ENCODE results near the gene FOXP3.

Gene FOXP3

DNA sequence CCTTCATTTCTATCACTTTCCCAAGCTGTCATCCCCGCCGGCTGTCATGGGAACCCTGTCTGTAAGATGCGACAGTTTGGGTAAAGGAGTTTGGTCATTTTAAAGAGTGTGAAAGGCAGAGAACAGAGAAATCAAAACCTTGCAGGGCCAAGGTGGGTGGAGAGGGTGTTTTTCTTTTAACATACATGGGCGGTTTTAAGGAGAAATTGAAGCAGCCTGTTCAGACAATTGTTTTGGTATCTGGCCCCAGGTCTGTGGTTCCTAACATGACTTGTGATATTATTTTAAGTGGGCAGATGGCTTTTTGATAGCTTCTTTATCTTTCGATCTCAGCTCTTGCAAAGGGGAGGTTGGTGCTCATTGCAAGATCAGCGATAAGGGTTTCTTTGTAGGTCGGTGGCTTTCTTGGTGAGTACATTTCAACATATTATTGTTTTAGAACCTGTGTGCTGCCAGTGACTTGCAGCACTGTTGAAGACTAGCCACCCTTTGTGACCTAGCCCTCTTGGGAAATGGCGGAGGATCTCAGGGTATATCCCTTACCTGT, 8.7 kb upstream of the FOXP3 start:
- no peak for DNase-seq (ENCODE audit: low read depth in 2 of 2, low spot score in 1 of 2)

DNA sequence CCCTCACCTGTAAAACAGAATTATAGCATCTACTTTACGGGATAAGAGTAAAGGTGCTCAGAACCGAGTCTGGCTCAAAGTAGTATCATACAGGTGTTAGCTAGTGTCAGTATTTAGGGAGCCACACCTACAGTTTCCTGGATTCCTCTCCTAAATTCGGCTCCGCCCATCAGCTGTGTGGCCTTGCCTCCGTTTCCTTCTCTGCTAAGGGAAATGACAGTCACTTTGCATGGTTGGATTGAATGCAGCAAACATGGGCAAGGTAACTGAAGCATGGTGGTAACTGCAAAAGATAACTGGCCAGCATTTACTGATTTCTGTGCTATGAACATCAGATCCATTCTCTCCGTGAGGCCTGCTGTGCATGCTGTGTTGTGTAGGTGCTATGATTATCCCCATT, 7.9 kb upstream of the FOXP3 start:
- no peak for DNase-seq (ENCODE audit: low read depth in 2 of 2, low spot score in 1 of 2)

DNA sequence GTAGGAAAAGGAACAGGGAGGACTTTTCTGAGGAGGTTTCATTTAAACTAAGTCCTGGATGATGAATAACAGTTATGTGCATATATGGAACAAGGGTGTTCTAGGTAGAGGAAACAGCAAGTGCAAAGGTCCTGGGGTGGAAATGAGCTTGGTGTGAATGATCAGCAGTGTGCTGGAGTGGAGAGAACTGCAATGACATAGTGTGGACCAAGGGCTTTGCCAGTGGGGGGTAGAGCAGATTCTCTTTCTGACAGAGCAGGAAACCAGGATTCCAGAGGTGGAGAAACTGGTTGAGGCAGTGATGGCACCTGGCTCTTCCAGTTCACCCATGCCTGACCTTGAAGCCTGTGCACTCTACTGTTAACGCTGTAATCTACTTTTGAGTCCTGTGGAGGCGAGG, 6.8 kb upstream of the FOXP3 start:
- DNase-seq (ENCODE audit: low read depth in 2 of 2, low spot score in 1 of 2): no peak

DNA sequence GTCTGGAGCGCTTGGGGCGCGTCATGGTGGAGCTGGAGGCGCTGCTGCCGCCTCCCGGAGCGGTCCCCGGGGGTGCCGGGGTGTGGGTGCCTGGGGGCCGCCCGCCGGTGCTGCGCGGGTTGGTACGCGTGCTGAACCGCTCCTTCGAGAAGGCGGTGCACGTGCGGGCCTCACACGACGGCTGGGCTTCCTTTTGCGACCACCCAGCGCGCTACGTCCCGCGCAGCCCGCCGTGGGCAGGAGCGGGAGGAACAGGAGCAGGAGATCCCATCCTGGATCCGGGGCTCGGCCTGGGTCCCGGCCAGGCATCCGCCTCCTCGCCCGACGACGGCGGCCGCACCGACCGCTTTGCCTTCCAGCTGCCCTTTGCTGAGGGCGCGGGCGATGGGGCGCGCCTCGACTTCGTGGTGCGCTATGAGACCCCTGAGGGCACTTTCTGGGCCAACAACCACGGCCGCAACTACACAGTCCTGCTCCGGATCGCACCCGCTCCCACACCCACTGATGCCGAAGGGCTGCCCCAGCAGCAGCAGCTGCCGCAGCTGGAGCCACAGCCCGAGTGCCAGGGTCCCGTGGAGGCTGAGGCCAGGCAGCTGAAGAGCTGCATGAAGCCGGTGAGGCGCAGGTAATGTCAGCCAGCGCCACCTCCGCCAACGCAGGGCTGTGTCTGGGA, 5.9 kb upstream of the FOXP3 start:
- DNase-seq (ENCODE audit: low read depth in 2 of 2, low spot score in 1 of 2): no peak

DNA sequence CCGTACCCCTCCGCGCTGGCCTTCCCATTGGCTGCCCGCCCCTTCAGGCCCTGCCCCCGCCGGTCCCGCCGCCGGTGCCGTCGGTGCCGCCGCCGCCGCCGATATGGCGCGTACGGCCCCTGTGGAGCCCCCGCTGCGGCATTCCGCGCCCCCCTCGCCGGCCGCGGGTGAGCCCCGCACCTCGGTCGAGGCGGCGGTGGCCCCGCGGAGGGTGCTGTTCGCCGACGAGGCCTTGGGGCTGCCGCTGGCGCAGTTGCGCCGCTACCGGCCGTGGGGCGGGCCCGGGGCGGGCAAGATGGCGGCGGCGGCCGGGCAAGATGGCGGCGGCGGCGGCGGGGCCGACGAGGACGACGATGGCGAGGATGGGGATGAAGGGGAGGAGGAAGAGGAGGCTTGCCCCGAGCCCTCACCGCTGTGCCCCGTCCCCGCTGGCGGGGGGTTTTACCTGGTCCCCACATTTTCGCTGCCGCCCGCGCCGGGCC, 5.3 kb upstream of the FOXP3 start, which contains the start of gene PPP1R3F:
Gene PPP1R3F (plus strand): TSS at position 27 of the 482 bp plus-strand sequence. CDS start 77 bp downstream, at position 104.
- no peak for DNase-seq (ENCODE audit: low read depth in 2 of 2, low spot score in 1 of 2)

DNA sequence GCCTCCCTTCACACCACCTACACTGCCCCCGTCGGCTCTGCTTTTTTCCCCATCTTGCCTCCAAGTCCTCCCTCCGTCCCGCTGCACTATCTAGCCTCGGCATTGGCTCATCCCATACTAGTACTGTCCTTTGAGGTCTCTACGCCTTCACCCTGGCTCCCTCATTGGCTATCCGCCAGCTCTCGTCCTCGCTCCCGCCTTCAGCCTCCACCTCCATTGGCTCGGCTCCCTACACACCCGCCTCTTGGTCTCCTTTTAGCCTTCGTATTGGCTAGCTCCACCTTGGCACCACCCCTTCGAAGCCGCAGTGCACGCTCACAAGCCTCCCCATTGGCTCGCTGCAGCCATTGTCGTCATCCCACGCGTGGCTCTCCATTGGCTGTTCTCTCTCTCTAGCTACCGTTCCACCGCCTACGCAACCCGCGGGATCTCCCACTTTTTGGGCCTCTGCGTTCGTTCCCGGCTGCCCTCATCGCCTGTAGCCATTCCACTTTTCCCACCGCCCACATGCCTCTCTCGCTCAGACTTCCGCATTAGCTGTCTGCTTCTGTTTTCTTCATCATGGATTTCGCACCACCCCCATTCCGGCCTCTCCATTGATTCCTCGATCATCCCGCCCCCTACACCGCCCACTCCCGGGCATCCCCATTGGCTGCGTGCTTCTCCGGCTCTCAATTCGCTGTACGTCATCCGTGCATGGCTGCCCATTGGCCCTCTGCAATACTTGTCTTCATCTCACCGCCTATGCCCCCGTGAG, 4.7 kb upstream of the FOXP3 start:
- DNase-seq (ENCODE audit: low read depth in 2 of 2, low spot score in 1 of 2): peak; percentile 70 to 86

DNA sequence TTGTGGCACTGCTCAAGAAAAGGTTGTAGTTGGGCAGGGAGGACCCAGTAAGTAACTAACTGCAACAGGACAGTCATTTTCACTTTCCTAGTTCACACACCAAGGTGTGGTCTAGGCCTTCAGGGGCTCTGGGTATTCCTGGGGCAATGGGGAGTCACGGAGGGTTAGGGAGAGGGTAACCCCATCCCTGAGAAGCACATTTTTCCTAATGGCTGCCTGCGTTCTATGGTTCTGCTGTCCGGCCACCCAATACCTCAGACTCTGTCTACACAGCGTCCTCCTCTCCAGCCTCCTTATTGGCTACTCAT, 4.1 kb upstream of the FOXP3 start:
- no peak for DNase-seq (ENCODE audit: low read depth in 2 of 2, low spot score in 1 of 2)

DNA sequence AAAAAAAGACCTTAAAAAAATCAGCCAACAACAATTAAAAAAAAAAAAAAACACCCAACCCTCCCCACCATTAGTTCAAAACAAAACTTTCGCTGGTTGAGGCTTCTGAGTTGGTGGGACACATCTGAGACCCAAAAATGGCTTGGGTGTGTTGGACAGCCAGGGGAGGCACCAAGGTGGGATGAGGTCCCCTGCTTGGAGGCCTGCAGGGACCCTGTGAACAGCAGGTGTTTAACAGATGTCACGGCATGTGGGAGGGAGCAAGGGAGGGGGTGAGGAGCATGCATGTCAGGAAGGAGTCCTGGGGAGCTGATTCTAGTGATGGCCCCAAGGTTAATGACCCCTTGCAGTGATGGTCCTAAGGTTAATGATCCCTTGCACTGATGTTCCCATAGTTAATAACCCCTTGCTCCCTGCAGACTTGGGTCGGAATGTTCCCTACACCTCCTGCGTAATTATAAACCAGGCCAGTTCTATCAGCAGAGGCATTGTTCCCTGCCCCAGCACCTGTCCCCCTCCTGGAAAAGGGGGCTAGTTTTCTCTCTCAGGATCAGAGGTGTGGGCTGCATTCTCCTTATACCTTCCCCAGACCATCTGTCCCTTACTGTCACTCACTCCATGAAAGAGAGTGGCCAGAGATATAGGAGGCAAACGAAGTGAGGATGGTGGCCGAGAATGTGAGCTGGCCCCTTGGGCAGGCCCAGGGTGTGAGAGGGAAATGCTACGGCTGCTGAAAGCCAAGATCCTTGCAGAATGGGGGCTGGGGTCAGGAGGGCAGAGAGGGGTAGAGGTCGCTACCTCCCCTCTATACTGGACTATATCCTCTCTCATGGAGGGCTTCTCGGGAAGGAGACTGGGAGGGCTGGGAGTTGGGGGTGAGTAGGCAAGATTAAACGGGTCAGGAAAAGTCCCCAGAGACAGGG, 2.3 kb upstream of the FOXP3 start:
- no peak for DNase-seq (ENCODE audit: low read depth in 2 of 2, low spot score in 1 of 2)

DNA sequence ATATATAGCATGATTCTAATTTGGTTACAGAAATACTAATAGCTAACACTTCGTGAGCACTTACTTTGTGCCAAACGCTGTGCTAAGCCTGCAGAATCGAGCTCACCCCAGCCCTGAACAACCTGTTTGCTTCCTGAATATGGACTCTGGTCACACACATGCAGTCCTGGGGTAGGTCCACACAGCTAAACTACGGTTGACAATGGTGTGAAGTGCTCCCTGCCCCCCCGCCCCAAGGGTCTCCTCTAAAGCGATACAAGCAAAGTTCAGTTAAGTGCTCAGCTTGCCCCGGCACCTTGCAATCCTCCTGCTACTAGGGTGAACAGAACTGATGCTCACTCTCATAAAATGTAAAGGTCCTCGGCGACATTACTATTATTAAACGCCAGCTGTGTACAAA, 879 bp downstream of the FOXP3 start:
- DNase-seq (ENCODE audit: low read depth in 2 of 2, low spot score in 1 of 2): no peak

DNA sequence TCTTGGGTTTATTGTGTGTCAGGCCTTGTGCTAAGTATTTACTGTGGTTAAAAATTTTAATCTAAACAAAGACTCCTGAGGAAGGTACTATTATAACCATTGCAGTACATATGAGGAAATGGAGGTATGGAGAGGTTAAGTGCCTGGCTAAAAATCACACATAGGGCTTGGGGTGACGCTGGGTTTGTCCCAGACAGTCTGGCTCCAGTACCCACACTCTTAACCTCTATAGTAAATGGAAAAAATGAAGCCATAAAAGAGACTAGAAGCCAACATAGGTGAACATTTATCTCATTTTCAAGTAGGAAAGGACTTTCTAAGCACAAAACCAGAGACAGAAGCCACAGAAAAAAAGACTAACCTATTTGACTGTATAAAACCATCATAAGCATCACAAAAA, 1.9 kb downstream of the FOXP3 start:
- no peak for DNase-seq (ENCODE audit: low read depth in 2 of 2, low spot score in 1 of 2)

DNA sequence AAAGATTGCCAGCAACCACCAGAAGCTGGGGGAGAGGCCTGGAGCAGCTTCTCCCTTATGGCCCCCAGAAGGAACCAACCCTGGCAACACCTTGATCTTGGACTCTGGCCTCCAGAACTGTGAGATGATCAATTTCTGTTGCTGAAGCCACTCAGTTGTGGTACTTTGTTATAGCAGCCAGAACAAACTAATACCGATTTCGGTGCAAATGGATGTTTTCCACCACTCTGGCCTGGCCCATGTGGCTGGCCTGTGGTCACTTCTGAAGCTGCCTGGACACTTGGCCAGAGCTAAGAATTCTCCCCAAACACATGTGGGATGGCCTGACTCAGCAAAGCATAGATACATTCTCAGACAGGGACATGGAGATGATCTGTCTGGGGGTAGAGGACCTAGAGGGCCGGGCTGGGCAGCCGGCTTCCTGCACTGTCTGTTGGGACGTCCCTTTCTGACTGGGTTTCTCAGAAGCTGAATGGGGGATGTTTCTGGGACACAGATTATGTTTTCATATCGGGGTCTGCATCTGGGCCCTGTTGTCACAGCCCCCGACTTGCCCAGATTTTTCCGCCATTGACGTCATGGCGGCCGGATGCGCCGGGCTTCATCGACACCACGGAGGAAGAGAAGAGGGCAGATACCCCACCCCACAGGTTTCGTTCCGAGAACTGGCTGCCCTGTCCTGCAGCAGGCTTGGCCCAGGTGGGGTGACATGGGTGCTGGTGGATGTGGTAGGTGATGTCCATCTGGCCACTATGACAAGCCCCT, 4.1 kb downstream of the FOXP3 start:
- DNase-seq (ENCODE audit: low read depth in 2 of 2, low spot score in 1 of 2): no peak

DNA sequence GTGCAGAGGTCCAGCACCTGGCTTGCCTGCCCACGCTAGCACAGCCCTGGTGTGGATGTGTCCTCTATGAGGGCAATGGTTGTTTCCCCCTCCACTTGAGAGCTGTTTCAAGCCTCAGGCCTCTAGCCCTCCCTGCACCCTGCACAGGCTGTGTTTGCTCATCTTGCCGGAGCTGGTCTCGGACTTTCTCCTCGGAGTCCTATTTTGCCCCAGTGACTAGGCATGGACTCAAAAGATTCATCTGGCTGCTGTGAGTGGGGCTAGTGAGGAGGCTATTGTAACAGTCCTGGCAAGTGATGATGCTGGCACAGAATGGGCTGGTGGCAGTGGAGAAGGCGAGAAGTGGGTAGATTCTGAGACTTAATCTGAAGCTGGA, 5.8 kb downstream of the FOXP3 start:
- DNase-seq (ENCODE audit: low read depth in 2 of 2, low spot score in 1 of 2): no peak

DNA sequence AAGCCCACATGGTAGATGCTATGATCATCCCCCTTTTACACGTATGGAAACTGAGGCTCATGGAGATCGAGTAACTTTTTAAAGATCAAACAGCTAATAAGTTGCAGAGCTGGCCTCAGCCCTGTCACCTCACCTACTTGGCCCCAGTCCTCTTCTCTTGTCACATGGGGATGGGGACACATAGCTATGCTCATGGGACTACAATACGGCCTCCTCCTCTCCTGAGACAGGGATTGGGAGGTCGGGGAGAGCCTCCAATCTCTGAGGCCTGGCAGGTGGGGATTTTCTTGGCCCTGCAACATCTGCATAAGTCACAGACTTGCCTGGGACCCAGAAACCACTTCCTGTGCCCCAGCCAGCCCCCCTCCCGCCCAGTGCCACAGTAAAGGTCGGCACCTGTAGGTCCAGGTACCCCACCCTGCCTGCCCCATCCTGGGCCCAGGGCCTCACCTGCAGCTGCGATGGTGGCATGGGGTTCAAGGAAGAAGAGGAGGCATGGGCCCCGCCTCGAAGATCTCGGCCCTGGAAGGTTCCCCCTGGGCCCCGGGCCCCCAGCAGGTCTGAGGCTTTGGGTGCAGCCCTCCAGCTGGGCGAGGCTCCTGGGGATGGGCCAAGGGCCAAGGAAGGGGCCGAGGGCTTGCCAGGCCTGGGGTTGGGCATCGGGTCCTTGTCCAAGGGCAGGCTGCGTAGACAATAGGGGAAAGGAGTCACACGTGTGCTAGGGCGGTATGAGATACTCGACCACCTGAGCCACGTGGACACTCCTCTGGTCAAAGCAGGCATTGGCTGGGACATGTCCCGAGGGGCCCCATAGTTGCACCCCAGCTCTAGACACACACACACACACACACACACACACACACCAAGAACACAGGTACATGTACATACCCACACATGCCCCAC, 6.4 kb downstream of the FOXP3 start:
- no peak for DNase-seq (ENCODE audit: low read depth in 2 of 2, low spot score in 1 of 2)

DNA sequence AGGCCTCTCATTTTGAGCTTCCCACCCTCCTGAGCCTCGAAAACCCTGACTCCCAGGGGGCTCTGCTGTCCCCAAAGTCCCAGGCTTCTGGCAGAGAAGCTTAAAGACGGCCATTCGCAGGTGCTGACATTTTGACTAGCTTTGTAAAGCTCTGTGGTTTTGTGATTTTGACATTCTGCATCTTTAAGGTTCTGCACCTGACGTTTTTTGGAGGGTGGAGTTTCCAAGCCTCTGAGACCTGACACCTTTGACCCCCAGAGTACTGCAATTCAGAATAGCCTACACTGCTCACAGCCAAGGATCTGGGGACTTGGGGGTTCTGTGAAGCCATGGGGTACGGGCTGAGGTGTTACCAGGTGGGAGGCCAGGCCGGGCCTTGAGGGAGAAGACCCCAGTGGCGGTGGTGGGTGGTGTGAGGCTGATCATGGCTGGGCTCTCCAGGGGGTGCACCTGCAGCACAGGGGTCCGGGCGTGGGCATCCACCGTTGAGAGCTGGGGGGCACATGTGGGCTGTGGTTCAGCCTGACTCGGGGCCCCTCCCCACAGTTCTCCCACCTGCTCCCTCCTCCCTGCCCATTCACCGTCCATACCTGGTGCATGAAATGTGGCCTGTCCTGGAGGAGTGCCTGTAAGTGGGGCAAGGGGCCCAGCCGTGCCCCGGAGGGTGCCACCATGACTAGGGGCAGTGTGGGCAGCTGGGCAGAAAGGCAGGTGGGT, 7.3 kb downstream of the FOXP3 start:
- DNase-seq (ENCODE audit: low read depth in 2 of 2, low spot score in 1 of 2): no peak

DNA sequence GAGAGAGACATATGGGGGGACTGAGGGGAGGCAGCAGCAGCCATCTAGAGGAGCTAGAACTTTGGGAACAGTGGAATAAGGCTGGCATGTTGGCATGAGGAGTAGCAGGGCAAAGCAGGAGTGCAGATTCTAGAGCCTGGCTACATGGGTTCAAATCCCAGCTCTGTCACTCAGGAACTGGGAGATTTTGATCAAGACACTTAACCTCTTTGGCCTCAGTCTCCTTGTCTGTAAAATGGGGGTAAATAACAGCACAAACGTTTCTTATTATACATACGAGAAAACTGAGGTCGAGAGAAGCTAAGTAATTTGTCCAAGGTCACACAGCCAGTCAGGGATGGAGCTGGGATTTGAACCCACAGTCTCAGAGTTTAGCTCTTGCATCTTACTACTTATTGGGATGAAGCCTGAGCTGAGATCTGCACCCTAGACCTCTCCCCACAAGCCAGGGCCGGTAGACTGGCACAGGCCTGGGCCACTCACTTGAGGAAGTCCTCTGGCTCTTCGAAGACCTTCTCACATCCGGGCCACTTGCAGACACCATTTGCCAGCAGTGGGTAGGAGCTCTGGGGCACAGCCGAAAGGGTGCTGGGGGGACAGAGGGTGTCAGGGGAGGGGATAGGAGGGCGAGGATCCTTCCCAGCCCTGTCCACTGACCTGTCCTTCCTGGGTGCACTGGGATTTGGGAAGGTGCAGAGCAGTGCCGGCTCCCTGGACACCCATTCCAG, 8.1 kb downstream of the FOXP3 start:
- no peak for DNase-seq (ENCODE audit: low read depth in 2 of 2, low spot score in 1 of 2)

DNA sequence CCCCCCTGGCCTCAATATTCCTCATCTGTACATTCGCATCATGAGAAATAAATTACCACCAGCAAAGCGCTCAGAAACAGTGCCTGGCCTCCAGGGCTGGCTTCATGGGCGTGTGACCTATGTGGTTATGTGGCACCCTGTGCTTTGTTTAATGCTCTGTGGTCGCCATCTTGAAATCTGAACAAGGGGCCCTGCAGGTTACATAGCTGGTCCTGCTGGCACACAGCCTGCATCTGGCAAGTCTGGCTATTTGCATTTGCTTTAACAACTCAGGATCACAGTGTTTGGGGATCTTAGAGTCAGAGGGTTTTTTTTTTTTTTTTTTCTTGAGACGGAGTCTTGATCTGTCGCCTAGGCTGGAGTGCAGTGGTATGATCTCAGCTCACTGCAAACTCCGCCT, 9.9 kb downstream of the FOXP3 start:
- DNase-seq (ENCODE audit: low read depth in 2 of 2, low spot score in 1 of 2): no peak

DNA sequence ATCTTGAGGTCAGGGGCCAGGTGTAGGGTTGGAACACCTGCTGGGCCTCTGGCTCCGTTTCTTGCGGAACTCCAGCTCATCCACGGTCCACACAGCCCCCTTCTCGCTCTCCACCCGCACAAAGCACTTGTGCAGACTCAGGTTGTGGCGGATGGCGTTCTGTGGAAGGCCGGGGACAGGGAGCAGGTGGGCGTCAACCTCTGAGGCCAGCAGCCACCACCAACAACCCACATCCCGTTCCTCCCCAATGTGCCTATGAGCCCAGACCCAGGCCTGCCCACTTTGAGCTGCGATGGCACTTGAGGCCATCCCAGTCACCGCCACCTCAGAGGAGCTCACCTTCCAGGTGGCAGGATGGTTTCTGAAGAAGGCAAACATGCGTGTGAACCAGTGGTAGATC, 13.2 kb downstream of the FOXP3 start:
- DNase-seq (ENCODE audit: low read depth in 2 of 2, low spot score in 1 of 2): no peak

DNA sequence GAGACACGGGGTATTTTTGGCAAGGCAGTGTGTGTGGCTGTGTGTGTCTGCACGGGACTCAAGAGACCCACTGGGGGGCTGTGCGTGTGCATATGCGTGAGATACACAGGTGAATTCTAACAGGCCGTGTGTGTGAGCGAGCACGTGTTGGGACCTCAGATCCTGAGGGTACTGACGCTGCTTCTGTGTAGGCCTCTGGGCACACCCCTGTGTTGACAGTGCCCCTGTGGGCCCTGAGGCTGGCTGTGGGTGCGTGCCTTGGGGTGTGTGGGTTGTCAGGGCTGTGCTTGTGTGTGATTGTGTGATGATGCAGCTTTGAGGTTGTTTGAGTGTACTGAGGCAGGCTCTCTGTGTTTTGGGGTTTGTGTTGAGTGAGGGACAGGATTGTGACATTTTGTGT, 13.9 kb downstream of the FOXP3 start:
- no peak for DNase-seq (ENCODE audit: low read depth in 2 of 2, low spot score in 1 of 2)

DNA sequence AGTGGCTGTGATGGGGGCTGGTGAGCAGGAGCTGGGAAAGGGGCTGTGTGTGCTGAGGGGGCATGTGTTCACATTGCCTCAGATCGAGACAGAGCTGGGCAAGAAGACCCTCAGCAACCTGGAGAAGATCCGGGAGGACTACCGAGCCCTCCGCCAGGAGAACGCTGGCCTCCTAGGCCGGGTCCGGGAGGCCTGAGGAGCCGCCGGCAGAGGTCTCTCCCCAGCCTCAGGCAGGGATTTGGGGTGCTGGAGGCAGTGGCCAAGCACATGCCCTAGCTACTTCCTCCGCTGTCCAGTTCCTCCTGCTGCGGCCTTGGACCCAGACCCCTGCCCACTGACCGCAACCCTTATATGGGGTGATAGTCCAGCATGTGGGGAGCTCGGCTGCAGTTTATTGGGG, 14.4 kb downstream of the FOXP3 start:
- no peak for DNase-seq (ENCODE audit: low read depth in 2 of 2, low spot score in 1 of 2)

All from stimulated activated CD8-positive, alpha-beta memory T cell treated with anti-CD3 and anti-CD28 coated beads, Interleukin-4, amount 100 ng/mL, for 1 hour (primary cell).